Natural killer cell treated with Interleukin-12 subunit alpha and Interleukin-12 subunit beta and Interleukin-15 and Interleukin-18, amount 100 ng/mL, for 72 hours (primary cell): Measurements from ENCODE around the gene CD177. TPM values are rescaled to one million over a fixed set of nuclear protein-coding genes. Genes with fewer than 3 reads are reported as not detected.

Experiments used
- ATAC-seq, 2 donors: fragments of 150-1000 bp; cut with Tn5 transposase in 1 of 2; sonication (Bioruptor Pico), chemical (Tn5 transposase) in 1 of 2; 2 replicates each; pipeline ENCODE4 v1.10.0; 2021
- DNase-seq: peaks from one replicate; pipeline ENCODE4 v3.0.0; 2022; ENCODE audit warnings: low spot score
- H3K27ac Mint-ChIP-seq, 2 donors: 1 replicate in 1 of 2; 2 replicates in 1 of 2; pipeline ENCODE4 v1.8.0; 2022; ENCODE audit warnings: mixed read lengths in 2 of 2, mild to moderate bottlenecking in 1 of 2, moderate library complexity in 1 of 2
- H3K27me3 Mint-ChIP-seq, 2 donors: 1 replicate in 1 of 2; 2 replicates in 1 of 2; pipeline ENCODE4 v1.8.0; 2022; ENCODE audit warnings: mixed read lengths in 2 of 2
- H3K36me3 Mint-ChIP-seq: one replicate; pipeline ENCODE4 v1.8.0; 2022; ENCODE audit warnings: mixed read lengths
- H3K4me1 Mint-ChIP-seq, 2 donors: 1 replicate in 1 of 2; 2 replicates in 1 of 2; pipeline ENCODE4 v1.8.0; 2022; ENCODE audit warnings: low read depth in 2 of 2, mixed read lengths in 2 of 2, mild to moderate bottlenecking in 1 of 2
- H3K4me3 Mint-ChIP-seq: one replicate; pipeline ENCODE4 v1.8.0; 2022; ENCODE audit warnings: mixed read lengths
- H3K9me3 Mint-ChIP-seq: 2 replicates; pipeline ENCODE4 v1.8.0; 2022; ENCODE audit warnings: mixed read lengths
- total RNA-seq, 2 donors: library from RNA; stranded (reverse); gene quantifications; one replicate each; pipeline ENCODE4 v1.2.3, GENCODE V29; 2022

CD177 gene
- total RNA-seq, 2 donors from 2014 or later: not detected

DNA sequence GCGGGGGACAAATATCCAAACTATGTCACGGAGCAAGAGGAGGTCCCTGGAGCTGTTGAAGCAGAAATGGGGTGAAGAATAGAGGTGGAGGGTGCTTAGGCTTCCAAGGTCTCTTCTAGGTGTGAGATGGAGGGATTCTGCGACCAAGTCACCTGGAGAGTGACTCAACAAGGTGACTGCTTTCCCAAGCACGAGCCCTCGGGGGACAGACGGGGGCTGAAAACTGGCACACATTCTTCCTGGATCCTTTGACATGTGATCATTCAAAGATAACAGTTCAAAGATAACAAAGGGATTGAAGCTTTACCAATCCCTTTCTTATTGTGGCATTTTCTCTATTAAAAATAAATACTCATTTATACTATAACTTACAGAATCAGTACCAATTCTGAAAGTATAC is 59.0 kb downstream of the CD177 start:
- H3K4me1 Mint-ChIP-seq: no peaks in the 10 kb centered on the region
- no peak overlapping the region for H3K4me3 Mint-ChIP-seq
- H3K27me3 Mint-ChIP-seq: peaks cover 0 to 10% of the 10 kb centered on the region in 2 donors
- ATAC-seq: no peak
- no peak for DNase-seq
- no peaks in the 10 kb centered on the region for H3K9me3 Mint-ChIP-seq
- no peaks in the 10 kb centered on the region for H3K36me3 Mint-ChIP-seq
- H3K27ac Mint-ChIP-seq: no peak overlapping the region

Other genes with a start within 250 kb of the CD177 start
- gene PSG5, start 167.2 kb upstream of the CD177 start, total RNA-seq: not detected
- gene PSG4, start 148.0 kb upstream of the CD177 start, total RNA-seq: not detected
- not detected for gene PSG9, start 84.2 kb upstream of the CD177 start, total RNA-seq
- gene TEX101, start 61.2 kb downstream of the CD177 start, total RNA-seq: not detected
- gene LYPD3, start 111.9 kb downstream of the CD177 start, total RNA-seq: not detected
- gene PHLDB3, start 151.1 kb downstream of the CD177 start, total RNA-seq: 10 to 100 TPM; 10.5 to 18.7 TPM
- gene ETHE1, start 173.5 kb downstream of the CD177 start, total RNA-seq: 10 to 100 TPM; 41.7 to 70.4 TPM
- 1 to 10 TPM; 1.4 to 1.9 TPM for gene ZNF575, start 179.5 kb downstream of the CD177 start, total RNA-seq
- gene XRCC1, start 221.8 kb downstream of the CD177 start, total RNA-seq: 10 to 100 TPM; 29.9 to 47.0 TPM
- 1 to 10 TPM; 2.7 to 6.2 TPM for gene PINLYP, start 222.1 kb downstream of the CD177 start, total RNA-seq
- 10 to 100 TPM; 36.8 to 42.6 TPM for gene IRGQ, start 242.4 kb downstream of the CD177 start, total RNA-seq
- gene ZNF576, start 242.9 kb downstream of the CD177 start, total RNA-seq: 10 to 100 TPM; 19.5 to 22.3 TPM